GM12873 (cell line): ENCODE measurements around the gene HSD3B7.

Source experiments
- CTCF ChIP-seq: IDR thresholded peaks from 2 replicates; pipeline ENCODE4 v1.5.1; 2012; ENCODE audit warnings: low read depth, mild to moderate bottlenecking, moderate library complexity, low read length, control low read depth; ENCODE audit not compliant: insufficient read depth; ENCODE audit errors: missing control alignments

HSD3B7 gene

GRCh38 chr16:30987581-30988190 is 2.7 kb downstream of the HSD3B7 start:
- no peak for TF ChIP-seq CTCF

GRCh38 chr16:30989469-30990047 is 4.6 kb downstream of the HSD3B7 start:
- no peak for TF ChIP-seq CTCF

GRCh38 chr16:30990105-30990504 is 5.1 kb downstream of the HSD3B7 start:
- TF ChIP-seq CTCF: no peak

GRCh38 chr16:30991052-30991451 is 6.0 kb downstream of the HSD3B7 start:
- no peak for TF ChIP-seq CTCF

- no peak for TF ChIP-seq CTCF
Measured at GRCh38 chr16:30992276-30992780, 7.3 kb downstream of the HSD3B7 start.

- TF ChIP-seq CTCF: no peak
Measured at GRCh38 chr16:30992931-30993816, 8.2 kb downstream of the HSD3B7 start.

- TF ChIP-seq CTCF: no peak
Measured at GRCh38 chr16:30995927-30996323, 10.9 kb downstream of the HSD3B7 start.
